GM13976 (cell line): Measurements from ENCODE around the gene GBE1.
"Not testable (repeated sequence)": the region's sequence is repeated elsewhere in the genome, so short reads cannot be mapped to it uniquely, and the experiment has no call there.

Experiments
- DNase-seq: peaks from one replicate; pipeline ENCODE4 v3.0.0; 2012; ENCODE audit warnings: low spot score
- CTCF ChIP-seq: IDR thresholded peaks from 2 replicates; pipeline ENCODE4 v1.5.1; 2012; ENCODE audit warnings: borderline replicate concordance, mild to moderate bottlenecking; ENCODE audit not compliant: insufficient read depth; ENCODE audit errors: extremely low read depth, missing control alignments, control extremely low read depth
- in situ Hi-C: fragments of 300-500 bp; cut with MboI; formaldehyde crosslinking; loops from one replicate; pipeline ENCODE4 v1.12.0; 2022; ENCODE audit warnings: low sequenced_read_pairs, mixed read lengths, inconsistent platforms; ENCODE audit not compliant: unreplicated experiment

GBE1 gene

GRCh38 chr3:81758275-81758674, 3.2 kb downstream of the GBE1 start:
- in situ Hi-C loops: no loop called here
- no peak for DNase-seq
- no peak for TF ChIP-seq CTCF

GRCh38 chr3:81753416-81754027, 7.9 kb downstream of the GBE1 start:
- no peak for DNase-seq
- in situ Hi-C loops: no loop called here
- TF ChIP-seq CTCF: no peak

- DNase-seq: no peak
- no peak for TF ChIP-seq CTCF
- in situ Hi-C loops: no loop called here
Measured at GRCh38 chr3:81752604-81753003, 8.8 kb downstream of the GBE1 start.

GRCh38 chr3:81749265-81749664, 12.2 kb downstream of the GBE1 start:
- no peak for DNase-seq
- in situ Hi-C loops: no loop called here
- TF ChIP-seq CTCF: no peak

GRCh38 chr3:81747280-81747679, 14.2 kb downstream of the GBE1 start:
- DNase-seq, in situ Hi-C loops: not testable (repeated sequence)

- in situ Hi-C loops: no loop called here
- DNase-seq: no peak
- TF ChIP-seq CTCF: no peak
Measured at GRCh38 chr3:81744366-81744765, 17.1 kb downstream of the GBE1 start.

GRCh38 chr3:81743096-81744025, 18.1 kb downstream of the GBE1 start:
- in situ Hi-C loops: no loop called here
- no peak for DNase-seq
- no peak for TF ChIP-seq CTCF
